AG04450 (cell line): Measurements from ENCODE around the gene ZNF83. TPM values are rescaled to one million over a fixed set of nuclear protein-coding genes. Genes with fewer than 3 reads are reported as not detected.

Source experiments
- CTCF ChIA-PET: fragments of 300-600, 350-600 bp; formaldehyde crosslinking; extraction: SDS; loops from one replicate; lab custom pipeline; 2022; ENCODE audit warnings: antibody characterized with exemption, inconsistent platforms; lab: Charles Lee
- POLR2A ChIA-PET: fragments of 350-600 bp; formaldehyde crosslinking; extraction: SDS; loops from one replicate; lab custom pipeline; 2021; ENCODE audit warnings: antibody characterized with exemption, inconsistent platforms; lab: Yijun Ruan, JAX
- DNase-seq: peaks from one replicate; pipeline ENCODE4 v3.0.0-alpha.2; 2011; ENCODE audit warnings: low read depth, low spot score
- H3K27ac ChIP-seq: one replicate; pipeline ENCODE4 v1.5.1; 2012; ENCODE audit warnings: low read depth, low read length, control low read depth
- H3K27me3 ChIP-seq: one replicate; pipeline ENCODE4 v1.6.0; 2012; ENCODE audit warnings: low read length; ENCODE audit not compliant: control insufficient read depth, insufficient read depth
- H3K4me3 ChIP-seq: 2 replicates; pipeline ENCODE4 v1.5.1; 2011; ENCODE audit warnings: mild to moderate bottlenecking, low read depth, low read length, control low read depth
- H3K9me3 ChIP-seq: 2 replicates; pipeline ENCODE4 v1.5.1; 2012; ENCODE audit warnings: low read length; ENCODE audit not compliant: control insufficient read depth, insufficient read depth
- CTCF ChIP-seq: IDR thresholded peaks from 2 replicates; pipeline ENCODE4 v1.5.1; 2011; ENCODE audit warnings: low read depth, low read length, control low read depth, inconsistent platforms
- polyA plus RNA-seq: library from polyadenylated mRNA; depleted of rRNA; stranded (reverse); fragments of >200 nt; gene quantifications from 2 replicates; pipeline ENCODE4 v1.2.3, GENCODE V29; 2011; rRNA removed
- small RNA-seq: library from RNA; depleted of rRNA; stranded (forward); fragments of <200 nt; gene quantifications from one replicate; pipeline ENCODE3, GENCODE V24; 2012; ENCODE audit warnings: low read depth; ENCODE audit not compliant: insufficient read length

Gene ZNF83
- polyA plus RNA-seq, 1 experiment = 53.1 TPM

- ChIA-PET POLR2A (no interaction called here), CTCF (interaction anchor here (0.6 kb wide), 1 partner anchor 105 kb away, joined by 3 read pairs; no protein-coding TSS in a partner anchor)
- TF ChIP-seq CTCF = no peak
- no peaks in the 10 kb centered on the region for H3K27me3 ChIP-seq
- H3K4me3 ChIP-seq = no peak overlapping the region
- peaks cover 43% of the 10 kb centered on the region for H3K9me3 ChIP-seq
- DNase-seq = no peak
- H3K27ac ChIP-seq = no peak overlapping the region
Observed at GRCh38 chr19:52567921-52568320, 70.2 kb downstream of the ZNF83 start.

- Histone ChIP-seq H3K27ac (no peak overlapping the region), H3K9me3 (peaks cover 53% of the 10 kb centered on the region), H3K27me3 (no peaks in the 10 kb centered on the region), H3K4me3 (no peak overlapping the region)
- peak; percentile 4 for DNase-seq
- no peak for TF ChIP-seq CTCF
- ChIA-PET POLR2A (no interaction called here), CTCF (no interaction called here)
Observed at GRCh38 chr19:52566588-52566987, 71.6 kb downstream of the ZNF83 start.

GRCh38 chr19:52566121-52566520, 72.0 kb downstream of the ZNF83 start:
- DNase-seq = no peak
- peaks cover 58% of the 10 kb centered on the region for H3K9me3 ChIP-seq
- ChIA-PET POLR2A (no interaction called here), CTCF (no interaction called here)
- no peaks in the 10 kb centered on the region for H3K27me3 ChIP-seq
- H3K4me3 ChIP-seq = no peak overlapping the region
- no peak for TF ChIP-seq CTCF
- no peak overlapping the region for H3K27ac ChIP-seq

Small RNA genes within 50 kb of the gene (small RNA-seq; reads per million reads assigned to genes)
- not detected for gene RPL39P34

Other genes with a start within 250 kb of the ZNF83 start
- gene ZNF528, start 240.5 kb downstream of the ZNF83 start, polyA plus RNA-seq = 23.4 and 29.3 TPM in 2 replicates
- gene ZNF534, start 209.2 kb downstream of the ZNF83 start, polyA plus RNA-seq = 0.04 and 0.05 TPM in 2 replicates
- gene ZNF578, start 184.8 kb downstream of the ZNF83 start, polyA plus RNA-seq = 4.3 TPM in 2 replicates
- gene ZNF808, start 110.7 kb downstream of the ZNF83 start, polyA plus RNA-seq = 5.3 and 7.7 TPM in 2 replicates
- 6.6 and 8.2 TPM in 2 replicates for gene ZNF701, start 68.1 kb downstream of the ZNF83 start, polyA plus RNA-seq
- 7.2 and 7.5 TPM in 2 replicates for gene ZNF611, start 96.7 kb upstream of the ZNF83 start, polyA plus RNA-seq
- 3.6 and 4.7 TPM in 2 replicates for gene ZNF600, start 148.4 kb upstream of the ZNF83 start, polyA plus RNA-seq
- gene ZNF28, start 183.3 kb upstream of the ZNF83 start, polyA plus RNA-seq = 9.8 and 11.3 TPM in 2 replicates
- gene ZNF468, start 219.3 kb upstream of the ZNF83 start, polyA plus RNA-seq = 13.6 and 19.1 TPM in 2 replicates